ENCODE data around the gene EPS15. TPM values are rescaled to one million over a fixed set of nuclear protein-coding genes. Genes with fewer than 3 reads are reported as not detected.

Gene EPS15
- total and polyA plus RNA-seq, 2 of the 8 experiments (the other 6 are each of a cell fraction or from before 2014, with no cell fraction given), result 15.9 to 57.2 TPM

- Histone ChIP-seq H3K23ac (ENCODE audit: insufficient read length) (no peak overlapping the region), H3K36me3 (ENCODE audit: control insufficient read depth in 2 of 4, insufficient read depth in 4 of 4, low read length in 3 of 4) (no peaks in the 10 kb centered on the region; a peak in 2 of 8 replicates), H2AK5ac (ENCODE audit: low read depth, low read length) (no peak overlapping the region), H4K5ac (ENCODE audit: insufficient read length, low read depth, low read length) (no peak overlapping the region), H2AFZ (ENCODE audit: low read length) (no peak overlapping the region), H2BK120ac (replicated peaks; ENCODE audit: low read depth, low read length) (no peak overlapping the region), H4K8ac (ENCODE audit: extremely low read depth, insufficient read depth, low read length) (no peak overlapping the region), H3K79me1 (ENCODE audit: low read depth, low read length) (peaks cover 3% of the 10 kb centered on the region; the same call in 1 of the 2 replicates), H2BK12ac (ENCODE audit: low read depth, low read length) (no peak overlapping the region), H3K4me2 (ENCODE audit: insufficient read depth in 1 of 2, low read depth in 2 of 2, low read length in 2 of 2) (no peak overlapping the region), H3K9me3 (ENCODE audit: insufficient read depth in 2 of 2, low read depth in 1 of 2, low read length in 1 of 2) (no peaks in the 10 kb centered on the region), H3K27ac (ENCODE audit: low read depth, low read length) (no peak overlapping the region), H3K4me1 (replicated peaks in 1 of 4; ENCODE audit: control insufficient read depth in 3 of 4, insufficient read depth in 4 of 4, low read length in 3 of 4) (no peaks in the 10 kb centered on the region), H2BK15ac (ENCODE audit: low read length) (no peak overlapping the region), H3K14ac (ENCODE audit: insufficient read length) (no peak overlapping the region), H4K20me1 (replicated peaks in 1 of 2; ENCODE audit: control insufficient read depth in 1 of 2, insufficient read depth in 2 of 2, low read length in 2 of 2) (peaks cover 0 to under 1% of the 10 kb centered on the region in 2 experiments), H3K27me3 (replicated peaks in 1 of 4; ENCODE audit: control insufficient read depth in 3 of 4, extremely low read depth in 1 of 4, insufficient read depth in 3 of 4, low read length in 3 of 4) (no peaks in the 10 kb centered on the region), H3K23me2 (ENCODE audit: low read depth, low read length) (no peaks in the 10 kb centered on the region), H3K9ac (replicated peaks in 1 of 4; ENCODE audit: extremely low read depth in 1 of 4, low read depth in 3 of 4, low read length in 3 of 4) (no peak overlapping the region), H2BK20ac (ENCODE audit: low read length) (no peak overlapping the region), H2BK5ac (ENCODE audit: low read depth, low read length) (no peak overlapping the region), H4K91ac (replicated peaks; ENCODE audit: insufficient read length, low read length) (no peak overlapping the region), H3K4ac (replicated peaks; ENCODE audit: insufficient read length, low read depth, low read length) (no peak overlapping the region), H3K4me3 (ENCODE audit: extremely low read depth in 1 of 4, insufficient read depth in 2 of 4, low read depth in 3 of 4, low read length in 4 of 4) (no peak overlapping the region), H3K56ac (replicated peaks; ENCODE audit: insufficient read length, low read depth, low read length) (no peak overlapping the region), H3K79me2 (ENCODE audit: control insufficient read depth in 1 of 2, insufficient read depth in 2 of 2, low read length in 2 of 2) (peaks cover 0 to 35% of the 10 kb centered on the region in 2 experiments; a peak in 2 of 4 replicates), H3K18ac (ENCODE audit: extremely low read depth, low read length) (no peak overlapping the region)
- ChIA-PET CTCF (ENCODE audit: partially characterized antibody) (interaction anchor here (1.1 kb wide), 1 partner anchor 11 kb away, joined by 3 read pairs; no protein-coding TSS in a partner anchor), POLR2A (ENCODE audit: partially characterized antibody) (no interaction called here)
- DNase-seq (ENCODE audit: low read depth in 1 of 2, low spot score in 2 of 2), result no peak
- no peak for FAIRE-seq
- 93% methylated on average over 2 of the region's 2 CpGs; no CpG with 5 or more reads in 1 of the 2 experiments for WGBS, 2 experiments (ENCODE audit: extremely low coverage in 1 of 2, insufficient coverage in 1 of 2, insufficient read length in 1 of 2, insufficient replicate concordance in 2 of 2, low coverage in 1 of 2, low lambda C conversion rate in 2 of 2, missing lambda C conversion rate in 1 of 2)
- no peak for TF ChIP-seq BRCA1 (IDR thresholded peaks at IDR 0.05; ENCODE audit: low read depth, low read length)
- TF ChIP-seq SUZ12 (IDR thresholded peaks at IDR 0.05; ENCODE audit: low read length), result no peak
- no peak for TF ChIP-seq SP1 (IDR thresholded peaks at IDR 0.05; ENCODE audit: low read depth, low read length)
- TF ChIP-seq POLR2AphosphoS5 (IDR thresholded peaks at IDR 0.05; ENCODE audit: low read depth, low read length), result no peak
- no peak for TF ChIP-seq POU5F1 (IDR thresholded peaks at IDR 0.05; ENCODE audit: low read depth, low read length)
- no peak for TF ChIP-seq EZH2 (IDR thresholded peaks at IDR 0.05; ENCODE audit: low read depth, low read length, severe bottlenecking)
- no peak for TF ChIP-seq E2F6 (IDR thresholded peaks at IDR 0.05)
- TF ChIP-seq CHD1 (IDR thresholded peaks at IDR 0.05; ENCODE audit: low read depth, low read length), result no peak
- TF ChIP-seq, protein P1, sequence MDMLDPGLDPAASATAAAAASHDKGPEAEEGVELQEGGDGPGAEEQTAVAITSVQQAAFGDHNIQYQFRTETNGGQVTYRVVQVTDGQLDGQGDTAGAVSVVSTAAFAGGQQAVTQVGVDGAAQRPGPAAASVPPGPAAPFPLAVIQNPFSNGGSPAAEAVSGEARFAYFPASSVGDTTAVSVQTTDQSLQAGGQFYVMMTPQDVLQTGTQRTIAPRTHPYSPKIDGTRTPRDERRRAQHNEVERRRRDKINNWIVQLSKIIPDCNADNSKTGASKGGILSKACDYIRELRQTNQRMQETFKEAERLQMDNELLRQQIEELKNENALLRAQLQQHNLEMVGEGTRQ (IDR thresholded peaks at IDR 0.05; ENCODE audit: low read length), result no peak
- no peak for TF ChIP-seq CTBP2 (IDR thresholded peaks at IDR 0.05; ENCODE audit: borderline replicate concordance, insufficient read depth, insufficient read length, low read length)
- no peak for TF ChIP-seq KDM5A (IDR thresholded peaks at IDR 0.05; ENCODE audit: low read length)
- no peak for TF ChIP-seq TBP (IDR thresholded peaks at IDR 0.05; ENCODE audit: low read depth, low read length)
- no peak for TF ChIP-seq SIX5 (IDR thresholded peaks at IDR 0.05; ENCODE audit: low read depth, low read length)
- TF ChIP-seq CHD2 (IDR thresholded peaks at IDR 0.05; ENCODE audit: low read length), result no peak
Observed at GRCh38 chr1:51499694-51500093, 19.4 kb downstream of the EPS15 start.

Data from H1 (cell line).